Mesenchymal stem cell (in vitro differentiated cells and primary cell): Measurements from ENCODE around the gene CHCHD3.

Source experiments
- DNase-seq: peaks from one replicate; pipeline ENCODE4 v3.0.0-alpha.2; 2013
- H2AFZ ChIP-seq: one replicate; pipeline ENCODE4 v1.6.1; 2013; ENCODE audit warnings: low read depth, mild to moderate bottlenecking, control low read depth, inconsistent platforms, low read length, moderate library complexity
- H2AK5ac ChIP-seq: 2 replicates; pipeline ENCODE4 v1.6.1; 2013; ENCODE audit warnings: low read length, moderate library complexity, mild to moderate bottlenecking, inconsistent platforms; ENCODE audit not compliant: severe bottlenecking
- H2BK120ac ChIP-seq: one replicate; pipeline ENCODE4 v1.6.1; 2013; ENCODE audit warnings: low read depth, mild to moderate bottlenecking, inconsistent platforms, low read length, moderate library complexity
- H2BK12ac ChIP-seq, 2 experiments: one replicate each; pipeline ENCODE4 v1.6.1; 2013; ENCODE audit warnings: inconsistent platforms in 2 of 2, low read length in 2 of 2, mild to moderate bottlenecking in 2 of 2, moderate library complexity in 2 of 2, control low read depth in 1 of 2
- H2BK15ac ChIP-seq: one replicate; pipeline ENCODE4 v1.6.1; 2013; ENCODE audit warnings: mild to moderate bottlenecking, low read depth, inconsistent platforms; ENCODE audit not compliant: poor library complexity, severe bottlenecking
- H2BK5ac ChIP-seq: 2 replicates; pipeline ENCODE4 v1.6.1; 2013; ENCODE audit warnings: low read depth, mild to moderate bottlenecking, low read length, control low read depth, inconsistent platforms; ENCODE audit not compliant: poor library complexity, severe bottlenecking
- H3K14ac ChIP-seq, 2 experiments: one replicate each; pipeline ENCODE4 v1.6.1; 2013; ENCODE audit warnings: inconsistent platforms in 2 of 2, low read length in 2 of 2, control low read depth in 1 of 2, mild to moderate bottlenecking in 1 of 2, moderate library complexity in 1 of 2
- H3K18ac ChIP-seq, 2 experiments: one replicate each; pipeline ENCODE4 v1.6.1; 2013; ENCODE audit warnings: inconsistent platforms in 2 of 2, low read length in 2 of 2, control low read depth in 1 of 2, low read depth in 1 of 2, mild to moderate bottlenecking in 1 of 2
- H3K23ac ChIP-seq, 2 experiments: one replicate each; pipeline ENCODE4 v1.6.1; 2013; ENCODE audit warnings: inconsistent platforms in 2 of 2, low read length in 2 of 2, mild to moderate bottlenecking in 2 of 2, moderate library complexity in 2 of 2, control low read depth in 1 of 2
- H3K27ac ChIP-seq: 2 replicates; pipeline ENCODE4 v1.5.1; 2013; ENCODE audit warnings: mild to moderate bottlenecking, moderate library complexity, low read length, control low read depth, inconsistent platforms; ENCODE audit not compliant: poor library complexity, severe bottlenecking
- H3K27me3 ChIP-seq, 2 experiments: 2 replicates each; pipeline versions ENCODE4 v1.6.1 to v1.7.0; 2013; ENCODE audit warnings: low read length in 2 of 2, mild to moderate bottlenecking in 2 of 2, moderate library complexity in 2 of 2, control low read depth in 1 of 2, inconsistent platforms in 1 of 2; ENCODE audit not compliant: control insufficient read depth in 1 of 2, insufficient read depth in 1 of 2
- H3K36me3 ChIP-seq, 2 experiments: 2 replicates each; pipeline versions ENCODE4 v1.6.1 to v1.7.0; 2013; ENCODE audit warnings: low read length in 2 of 2, control low read depth in 1 of 2, inconsistent platforms in 1 of 2, low read depth in 1 of 2, mild to moderate bottlenecking in 1 of 2; ENCODE audit not compliant: insufficient read depth in 2 of 2, control insufficient read depth in 1 of 2
- H3K4ac ChIP-seq, 2 experiments: one replicate each; pipeline ENCODE4 v1.6.1; 2013; ENCODE audit warnings: inconsistent platforms in 2 of 2, low read length in 2 of 2, mild to moderate bottlenecking in 2 of 2, moderate library complexity in 2 of 2, control low read depth in 1 of 2, low read depth in 1 of 2
- H3K4me1 ChIP-seq: 2 replicates; pipeline ENCODE4 v1.6.1; 2013; ENCODE audit warnings: low read depth, low read length, control low read depth; ENCODE audit not compliant: control insufficient read depth, insufficient read depth
- H3K4me2 ChIP-seq: 2 replicates; pipeline ENCODE4 v1.6.1; 2013; ENCODE audit warnings: low read length, mild to moderate bottlenecking, inconsistent platforms; ENCODE audit not compliant: poor library complexity, severe bottlenecking
- H3K4me3 ChIP-seq, 2 experiments: 2 replicates each; pipeline versions ENCODE4 v1.5.1 to v1.7.0; 2013; ENCODE audit warnings: low read length in 2 of 2, mild to moderate bottlenecking in 2 of 2, control low read depth in 1 of 2, low read depth in 1 of 2; ENCODE audit not compliant: insufficient read depth in 1 of 2
- H3K79me1 ChIP-seq: replicated peaks from 2 replicates; pipeline ENCODE4 v1.6.1; 2013; ENCODE audit warnings: mild to moderate bottlenecking, control low read depth, low read length, inconsistent platforms; ENCODE audit not compliant: poor library complexity, severe bottlenecking
- H3K9ac ChIP-seq: 2 replicates; pipeline ENCODE4 v1.7.0; 2013; ENCODE audit warnings: mild to moderate bottlenecking, low read length, moderate library complexity
- H3K9me3 ChIP-seq: 2 replicates; pipeline ENCODE4 v1.7.0; 2013; ENCODE audit warnings: mild to moderate bottlenecking, low read length; ENCODE audit not compliant: control insufficient read depth
- H4K8ac ChIP-seq: one replicate; pipeline ENCODE4 v1.6.1; 2013; ENCODE audit warnings: inconsistent platforms, mild to moderate bottlenecking, low read length, moderate library complexity
- H4K91ac ChIP-seq: one replicate; pipeline ENCODE4 v1.6.1; 2013; ENCODE audit warnings: mild to moderate bottlenecking, low read length, inconsistent platforms
- WGBS: methylation state at CpG from one replicate; pipeline ENCODE4 v1.1.7; 2013; ENCODE audit warnings: mixed read lengths; 5-methylcytosine and 5-hydroxymethylcytosine counted together

The CHCHD3 gene

DNA sequence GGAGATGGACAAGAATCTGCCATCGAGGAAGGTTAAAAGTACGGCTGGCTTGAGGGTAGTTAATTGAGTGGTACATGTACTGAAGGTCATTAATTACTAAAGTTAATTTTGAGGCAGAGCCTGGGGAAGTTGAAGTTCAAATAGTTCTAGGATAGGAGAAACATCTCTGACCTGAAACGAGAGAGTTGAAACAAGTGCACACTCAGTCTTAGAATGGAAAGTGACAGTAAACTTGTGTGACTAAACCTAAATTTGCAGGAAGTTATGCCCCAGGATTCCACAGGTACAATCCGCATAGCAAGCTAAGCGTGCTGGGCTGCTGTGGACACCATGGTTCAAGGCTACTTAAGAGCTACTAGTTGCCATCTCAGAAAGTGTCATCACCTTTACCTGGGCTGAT is 209.9 kb downstream of the CHCHD3 start:
- no peak overlapping the region for H3K27ac ChIP-seq
- H3K9me3 ChIP-seq: no peaks in the 10 kb centered on the region
- no peak overlapping the region for H3K18ac ChIP-seq
- H2BK5ac ChIP-seq: no peak overlapping the region
- H3K23ac ChIP-seq: no peak overlapping the region
- peaks cover 21% of the 10 kb centered on the region for H3K79me1 ChIP-seq
- no peak overlapping the region for H3K4me3 ChIP-seq
- no peak for DNase-seq
- no peaks in the 10 kb centered on the region for H3K4me1 ChIP-seq
- H2AFZ ChIP-seq: no peak overlapping the region
- no peak overlapping the region for H3K4ac ChIP-seq
- 99% methylated on average over 5 of the region's 5 CpGs for WGBS
- H3K27me3 ChIP-seq: no peaks in the 10 kb centered on the region
- H3K14ac ChIP-seq: no peak overlapping the region
- H2BK12ac ChIP-seq: no peak overlapping the region
- no peak overlapping the region for H3K9ac ChIP-seq
- no peak overlapping the region for H4K91ac ChIP-seq
- H4K8ac ChIP-seq: no peak overlapping the region
- no peak overlapping the region for H2AK5ac ChIP-seq
- H3K36me3 ChIP-seq: peaks cover 0 to 4% of the 10 kb centered on the region in 2 experiments
- no peak overlapping the region for H3K4me2 ChIP-seq
- H2BK120ac ChIP-seq: no peak overlapping the region
- H2BK15ac ChIP-seq: no peak overlapping the region

DNA sequence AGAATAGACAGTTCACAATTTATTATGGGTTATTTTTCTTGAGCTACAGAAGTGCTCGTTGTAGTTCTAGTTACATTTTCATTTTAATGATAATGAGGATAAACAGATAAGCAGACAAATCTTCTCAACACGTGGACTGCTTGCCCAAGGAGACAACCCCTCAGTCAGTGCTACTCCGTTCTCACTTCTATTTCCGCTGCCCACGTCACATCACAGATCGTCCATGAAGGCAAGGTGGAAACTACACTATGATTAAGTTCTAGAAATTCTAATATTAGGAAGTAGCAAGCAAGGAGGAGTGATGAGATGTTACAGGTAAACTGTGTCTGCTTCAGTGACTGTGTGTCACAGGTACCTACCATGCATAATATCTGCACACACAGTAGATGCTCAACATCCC is 210.5 kb downstream of the CHCHD3 start:
- H3K79me1 ChIP-seq: peaks cover 24% of the 10 kb centered on the region
- no peaks in the 10 kb centered on the region for H3K9me3 ChIP-seq
- H2BK120ac ChIP-seq: no peak overlapping the region
- no peak overlapping the region for H2AK5ac ChIP-seq
- no peaks in the 10 kb centered on the region for H3K4me1 ChIP-seq
- no peak overlapping the region for H3K4me2 ChIP-seq
- WGBS: 100% methylated on average over 2 of the region's 6 CpGs
- H3K36me3 ChIP-seq: peaks cover 0 to 4% of the 10 kb centered on the region in 2 experiments
- H2AFZ ChIP-seq: no peak overlapping the region
- H3K27me3 ChIP-seq: no peaks in the 10 kb centered on the region
- DNase-seq: no peak
- H3K4me3 ChIP-seq: no peak overlapping the region
- no peak overlapping the region for H4K8ac ChIP-seq
- H3K4ac ChIP-seq: no peak overlapping the region
- H3K18ac ChIP-seq: no peak overlapping the region
- no peak overlapping the region for H3K23ac ChIP-seq
- no peak overlapping the region for H3K27ac ChIP-seq
- H2BK5ac ChIP-seq: no peak overlapping the region
- H3K9ac ChIP-seq: no peak overlapping the region
- H3K14ac ChIP-seq: no peak overlapping the region
- no peak overlapping the region for H2BK15ac ChIP-seq
- no peak overlapping the region for H2BK12ac ChIP-seq
- H4K91ac ChIP-seq: no peak overlapping the region

DNA sequence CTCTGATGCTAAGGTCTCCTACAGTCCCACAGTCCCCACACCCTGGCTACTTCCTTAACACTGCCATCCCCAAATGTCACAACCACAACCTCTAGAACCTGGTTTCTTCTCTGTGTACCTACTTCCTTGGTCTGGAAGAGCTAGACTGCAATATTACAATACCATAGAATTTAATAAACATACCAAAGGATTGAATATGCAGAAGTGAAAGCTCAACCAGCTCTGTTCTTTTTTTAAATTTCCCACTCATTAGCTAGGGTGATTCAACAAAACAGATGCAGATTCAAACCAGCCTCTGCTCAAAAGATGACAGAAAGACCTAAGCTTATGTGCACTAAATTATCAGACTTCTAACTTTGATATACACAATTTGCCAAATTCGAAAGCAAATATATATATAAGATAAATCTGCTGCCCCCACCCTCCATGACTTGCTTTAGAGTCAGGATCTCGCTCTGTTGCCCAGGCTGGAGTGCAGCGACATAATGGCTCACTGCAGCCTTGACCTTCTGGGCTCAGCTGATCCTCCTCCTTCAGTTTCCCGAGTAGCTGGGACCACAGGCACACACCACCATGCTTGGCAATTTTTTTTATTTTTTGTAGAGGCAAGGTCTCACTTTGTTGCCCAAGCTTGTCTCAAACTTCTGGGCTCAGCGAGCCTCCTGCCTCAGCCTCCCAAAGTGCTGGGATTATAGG is 212.6 kb downstream of the CHCHD3 start:
- Histone ChIP-seq H3K4me2 (no peak overlapping the region), H3K14ac (no peak overlapping the region), H3K9me3 (no peaks in the 10 kb centered on the region), H3K18ac (no peak overlapping the region), H2AK5ac (no peak overlapping the region), H3K27ac (no peak overlapping the region), H3K79me1 (peaks cover 31% of the 10 kb centered on the region), H4K91ac (no peak overlapping the region), H2AFZ (no peak overlapping the region), H2BK15ac (no peak overlapping the region), H2BK5ac (no peak overlapping the region), H3K27me3 (no peaks in the 10 kb centered on the region), H3K4me3 (no peak overlapping the region), H3K23ac (no peak overlapping the region), H4K8ac (no peak overlapping the region), H3K4ac (no peak overlapping the region), H3K9ac (no peak overlapping the region), H3K4me1 (no peaks in the 10 kb centered on the region), H2BK120ac (no peak overlapping the region), H2BK12ac (no peak overlapping the region), H3K36me3 (peaks cover 0 to 4% of the 10 kb centered on the region in 2 experiments)
- 99% methylated on average over 5 of the region's 5 CpGs for WGBS
- DNase-seq: no peak

DNA sequence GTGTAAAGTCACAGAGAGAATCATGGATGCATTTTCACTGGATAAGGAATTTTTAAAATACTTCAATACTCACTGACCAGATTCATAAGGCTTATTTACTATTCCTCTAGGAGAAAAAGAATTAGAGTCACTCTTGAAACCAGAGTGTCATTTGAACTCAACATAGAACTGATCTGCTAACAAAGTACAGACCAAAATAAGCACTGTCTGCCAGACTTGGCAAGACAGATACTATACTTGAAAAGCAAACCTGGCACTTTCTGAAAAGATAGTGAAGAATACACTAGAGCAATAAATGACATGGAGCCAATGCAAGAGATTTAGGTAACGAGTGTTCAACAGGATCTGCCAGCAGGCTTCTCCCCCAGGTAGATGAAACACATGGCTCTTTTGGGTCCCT is 215.3 kb downstream of the CHCHD3 start:
- Histone ChIP-seq H3K79me1 (peaks cover 25% of the 10 kb centered on the region), H3K4me1 (no peaks in the 10 kb centered on the region), H3K27me3 (no peaks in the 10 kb centered on the region), H2AFZ (no peak overlapping the region), H2BK12ac (no peak overlapping the region), H4K91ac (no peak overlapping the region), H3K23ac (no peak overlapping the region), H3K36me3 (peaks cover 0 to 4% of the 10 kb centered on the region in 2 experiments), H3K4me2 (no peak overlapping the region), H3K9me3 (peaks cover 14% of the 10 kb centered on the region), H2BK15ac (no peak overlapping the region), H4K8ac (no peak overlapping the region), H2BK5ac (no peak overlapping the region), H3K14ac (no peak overlapping the region), H3K4ac (no peak overlapping the region), H3K18ac (no peak overlapping the region), H3K27ac (no peak overlapping the region), H2BK120ac (no peak overlapping the region), H3K9ac (no peak overlapping the region), H3K4me3 (no peak overlapping the region), H2AK5ac (no peak overlapping the region)
- DNase-seq: no peak
- 98% methylated on average over 1 of the region's 1 CpG for WGBS
